ENCODE results near the gene OTOF.

The OTOF gene

GRCh38 chr2:26495705-26496297 is 17.9 kb upstream of the OTOF start:
- no peak for DNase-seq

DNA sequence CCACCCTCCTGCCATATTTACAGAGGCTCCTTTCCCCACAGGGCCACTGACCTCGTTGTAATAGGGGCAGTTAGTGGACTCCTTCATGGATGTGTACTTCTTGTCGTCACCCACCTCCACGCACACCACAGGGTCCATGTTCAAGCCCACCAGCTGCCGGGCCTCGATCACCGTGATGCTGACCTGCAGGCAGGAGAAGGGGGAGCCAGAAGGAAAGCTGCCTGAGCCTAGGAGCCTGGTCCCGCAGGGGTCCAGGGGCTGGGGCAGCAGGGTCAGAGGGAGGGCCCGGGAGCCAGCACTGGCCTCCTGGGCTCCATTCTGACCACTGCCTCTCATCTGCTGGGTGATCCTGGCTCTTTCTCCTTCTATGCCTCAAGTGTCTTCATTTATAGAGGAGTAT is 17.0 kb upstream of the OTOF start:
- DNase-seq, result no peak

DNA sequence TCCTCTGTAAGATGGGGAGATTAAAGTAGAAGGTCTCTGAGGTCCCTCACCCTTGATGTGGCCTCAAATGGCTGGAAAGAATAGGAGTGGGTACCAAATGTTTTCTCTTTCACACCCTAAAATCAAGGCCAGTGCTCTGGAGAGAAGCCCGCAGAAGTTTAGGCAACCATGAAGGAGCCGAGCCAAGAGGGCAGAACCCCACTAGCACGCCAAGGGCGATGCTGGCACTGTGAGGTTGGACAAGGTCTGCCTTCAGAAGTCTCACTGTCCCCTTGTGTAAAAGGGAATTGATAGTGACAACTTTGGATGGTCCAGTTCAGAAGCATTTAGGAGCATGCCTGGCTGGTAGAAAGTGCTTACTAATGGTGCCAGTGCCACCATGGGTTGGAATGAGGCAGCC is 16.3 kb upstream of the OTOF start:
- DNase-seq, result no peak

DNA sequence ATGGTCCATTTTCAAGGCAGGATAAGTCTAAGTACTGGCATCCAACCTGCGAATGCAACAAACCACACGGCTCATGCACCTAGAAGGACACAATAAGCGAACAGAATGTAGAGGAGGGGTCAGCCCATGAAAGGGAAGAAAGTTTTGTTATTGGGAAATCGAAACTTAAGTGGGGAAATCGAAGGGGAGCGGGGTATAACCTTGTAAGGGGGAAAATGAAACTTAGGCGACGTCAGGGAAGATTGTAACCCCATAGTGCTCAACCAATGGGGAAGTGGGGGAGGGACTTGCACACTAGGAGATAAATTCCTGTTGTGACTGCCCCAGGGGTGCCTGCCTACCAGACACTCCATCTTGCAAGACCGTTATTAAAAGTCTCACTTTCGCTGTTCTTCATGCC is 15.6 kb upstream of the OTOF start:
- DNase-seq, result no peak

DNA sequence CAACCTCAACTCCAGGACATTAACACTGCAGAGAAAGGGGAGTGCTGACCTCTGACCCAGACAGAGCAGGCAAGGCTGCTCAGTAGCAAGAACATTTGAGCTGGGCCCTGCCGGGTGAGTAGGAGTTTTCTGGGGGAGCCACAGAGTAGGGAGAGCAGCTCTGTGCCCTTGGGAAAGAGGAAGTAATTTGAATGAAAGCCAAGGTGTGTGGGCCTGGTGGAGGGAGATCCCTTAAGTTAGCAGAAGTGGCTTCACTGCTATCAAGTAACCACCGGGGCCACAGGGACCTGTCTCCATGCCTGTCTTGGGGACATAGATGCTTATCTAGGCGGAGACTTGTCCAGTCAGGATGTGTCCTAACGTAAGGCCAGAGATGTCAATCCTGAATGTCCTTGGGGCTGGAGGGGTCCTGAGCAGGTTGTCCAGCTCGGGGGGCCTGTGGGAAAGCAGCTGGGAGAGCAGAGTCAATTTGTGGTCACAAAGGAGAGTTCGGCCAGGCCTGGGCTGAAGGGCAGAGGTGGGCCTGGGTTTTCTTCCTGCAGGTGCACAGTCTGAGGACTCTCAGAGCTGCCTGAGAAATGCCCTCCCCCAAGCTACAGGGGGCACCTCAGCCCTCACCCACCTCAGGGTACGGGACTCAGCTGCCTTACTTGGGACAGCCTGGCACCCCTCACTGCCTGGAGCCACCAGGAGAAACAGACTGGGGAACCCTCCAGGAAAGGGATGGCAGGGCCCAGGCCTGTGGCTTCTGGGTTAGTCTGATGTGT is 15.0 kb upstream of the OTOF start:
- DNase-seq, result no peak

- peak; percentile 8 for DNase-seq
Observed at GRCh38 chr2:26491563-26492167, 13.7 kb upstream of the OTOF start.

DNA sequence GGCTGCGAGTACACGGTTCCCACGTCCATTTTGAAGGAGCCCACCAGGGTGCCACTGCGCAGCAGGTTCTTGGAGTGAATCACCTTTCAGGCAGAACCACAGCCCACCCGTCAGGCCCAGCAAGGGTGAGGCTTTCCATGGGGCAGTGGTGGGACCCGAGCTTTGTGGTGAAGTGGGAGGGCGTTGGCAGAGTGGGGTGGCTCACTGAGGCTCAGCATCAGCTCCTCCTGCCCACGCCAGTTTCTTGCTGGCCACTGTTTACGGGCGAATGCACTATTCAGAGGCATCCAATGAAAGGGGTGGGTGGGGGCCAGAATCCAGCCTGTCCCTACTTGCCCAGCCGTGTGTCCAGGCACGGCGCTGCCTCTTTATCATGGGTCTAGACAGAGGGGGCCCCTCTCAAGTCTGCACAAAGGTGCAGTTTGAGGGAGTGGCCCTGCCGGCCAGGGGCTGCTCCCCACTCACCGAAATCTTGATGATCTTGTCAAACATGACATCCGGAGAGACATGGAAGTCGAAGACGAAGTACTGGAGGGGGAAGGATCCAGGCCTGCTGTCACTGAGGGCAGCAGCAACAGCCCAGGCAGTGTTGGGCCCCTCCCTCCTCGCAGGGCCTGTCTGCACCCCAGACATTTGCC is 11.4 kb upstream of the OTOF start:
- peak; percentile 8 for DNase-seq

GRCh38 chr2:26488463-26489212 is 10.7 kb upstream of the OTOF start:
- no peak for DNase-seq

GRCh38 chr2:26487192-26487591 is 9.3 kb upstream of the OTOF start:
- no peak for DNase-seq

DNA sequence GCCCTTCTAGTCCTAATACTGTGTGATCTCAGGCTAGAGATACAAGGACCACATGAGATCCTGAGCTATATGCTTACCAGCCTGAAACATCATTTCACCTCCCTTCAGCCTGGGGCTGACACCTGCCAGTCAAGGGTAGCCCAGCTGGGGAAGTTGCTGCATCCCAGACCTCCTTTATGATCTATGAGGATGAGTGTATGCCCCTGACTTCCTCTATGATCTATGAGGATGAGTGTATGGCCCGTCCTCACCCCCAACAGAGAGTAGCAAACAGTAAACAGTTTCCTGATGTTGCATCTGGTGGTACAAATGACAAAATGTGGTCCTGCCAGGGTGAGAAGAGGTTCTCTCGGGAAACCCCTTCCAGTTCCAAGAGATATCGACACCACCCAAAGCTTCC is 8.9 kb upstream of the OTOF start:
- no peak for DNase-seq

DNA sequence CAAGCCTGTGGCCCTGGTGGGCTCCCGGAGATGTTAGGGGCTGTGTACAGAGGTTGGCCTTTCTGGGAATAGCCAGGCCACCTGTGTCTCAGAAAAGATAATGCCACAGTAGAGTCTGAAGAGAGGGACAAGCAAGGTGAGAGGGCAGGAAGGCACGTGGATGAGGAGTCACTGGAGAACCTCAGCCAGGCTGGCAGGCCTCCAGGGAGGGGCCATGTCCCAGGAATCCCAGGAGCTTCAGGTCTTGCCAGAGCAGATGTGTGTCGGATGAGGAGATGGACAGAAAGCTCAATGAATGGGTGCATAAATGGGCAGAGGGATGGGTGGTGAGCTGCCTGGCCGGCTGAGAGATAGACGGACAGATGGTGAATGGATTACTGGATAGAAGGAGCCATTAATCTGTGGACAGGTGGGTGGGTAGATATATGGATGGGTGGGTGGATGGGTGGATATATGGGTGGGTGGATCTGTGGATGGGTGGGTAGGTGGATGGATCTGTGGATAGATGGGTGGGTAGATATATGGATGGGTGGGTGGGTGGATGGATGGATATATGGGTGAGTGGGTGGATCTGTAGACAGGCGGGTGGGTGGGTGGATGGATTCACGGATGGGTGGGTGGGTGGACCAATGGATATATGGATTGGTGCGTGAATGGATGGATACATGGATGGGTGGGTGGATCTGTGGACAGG is 7.9 kb upstream of the OTOF start:
- no peak for DNase-seq

DNA sequence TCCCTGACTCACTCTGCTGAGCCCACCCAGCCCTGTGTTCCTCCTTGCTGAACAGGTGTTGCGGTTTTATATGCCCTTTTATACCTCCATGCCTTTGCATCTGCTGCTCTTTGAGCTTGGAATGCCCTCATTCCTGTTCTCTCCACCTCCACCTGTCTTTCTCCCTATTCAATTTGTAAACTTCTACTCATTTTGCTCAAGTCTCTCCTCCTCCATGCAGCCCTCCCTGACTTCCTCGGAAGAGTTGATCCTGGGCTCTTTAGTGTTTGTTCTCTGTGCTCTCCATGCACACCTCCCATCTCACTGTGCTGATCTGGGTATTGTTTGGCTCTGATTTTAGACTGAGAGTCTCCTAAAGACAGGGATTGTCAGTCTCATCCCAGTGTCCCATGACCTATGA is 7.2 kb upstream of the OTOF start:
- no peak for DNase-seq

- no peak for DNase-seq
Observed at GRCh38 chr2:26484579-26484978, 6.7 kb upstream of the OTOF start.

DNA sequence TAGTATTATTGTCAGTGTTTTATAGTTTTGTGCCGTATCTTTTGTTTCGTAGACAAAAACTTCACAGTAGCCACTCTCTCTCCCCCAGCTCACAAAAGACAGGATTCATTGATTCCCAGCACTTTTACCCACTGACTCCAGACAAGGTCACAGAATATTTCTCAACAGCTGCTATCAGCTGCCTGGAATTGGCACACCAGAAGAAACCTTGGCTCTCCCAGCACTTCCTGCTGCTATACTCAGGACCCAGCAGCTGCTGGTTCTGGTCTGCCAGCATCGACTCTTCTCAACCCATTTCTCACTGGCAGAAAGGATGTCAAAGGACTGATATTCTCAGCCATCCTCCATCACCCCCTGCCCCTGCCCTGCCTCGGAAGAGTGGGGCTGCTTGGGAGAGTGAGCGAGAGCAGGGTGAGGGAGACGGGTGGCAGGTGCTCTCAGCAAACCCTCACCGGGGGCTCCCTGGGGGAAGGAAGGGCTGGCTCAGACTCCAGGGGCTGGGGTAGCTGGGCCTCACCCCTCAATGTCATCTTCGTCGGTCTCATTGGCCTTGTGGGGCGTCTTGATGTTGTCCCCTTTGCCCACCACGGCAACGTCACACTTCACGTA is 6.1 kb upstream of the OTOF start:
- DNase-seq, result no peak

DNA sequence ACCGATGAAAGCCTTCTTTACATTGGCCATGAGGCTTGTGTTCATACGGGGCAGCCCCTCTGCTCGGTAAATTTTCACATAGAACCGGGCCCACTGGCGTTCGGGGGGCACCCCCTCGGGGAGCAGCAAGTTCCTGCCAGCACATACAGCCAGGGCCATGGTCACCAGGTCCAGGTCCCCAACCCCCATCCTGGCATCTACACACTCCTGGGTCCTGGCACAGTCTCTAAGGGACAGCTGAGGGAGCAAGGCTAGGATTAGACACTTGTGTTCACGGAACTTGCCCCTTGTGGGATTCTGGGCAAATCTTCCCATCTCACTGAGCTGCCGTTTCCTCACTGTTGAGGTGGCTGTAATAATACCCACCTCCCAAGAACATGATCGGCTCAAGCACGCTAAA is 5.6 kb upstream of the OTOF start:
- no peak for DNase-seq

DNA sequence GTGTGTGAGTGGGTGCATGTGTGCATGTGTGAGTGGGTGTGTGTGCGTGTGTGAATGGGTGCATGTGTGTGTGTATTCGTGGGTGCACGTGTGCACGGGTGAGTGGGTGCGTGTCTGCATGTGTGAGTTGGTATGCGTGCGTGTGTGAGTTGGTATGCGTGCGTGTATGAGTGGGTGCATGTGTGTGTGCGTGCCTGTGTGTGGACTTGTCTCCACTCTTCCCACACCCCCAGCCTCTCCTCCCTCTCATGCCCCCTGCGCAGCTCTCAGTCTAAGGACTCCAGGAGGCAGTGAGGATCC is 5.1 kb upstream of the OTOF start:
- no peak for DNase-seq

DNA sequence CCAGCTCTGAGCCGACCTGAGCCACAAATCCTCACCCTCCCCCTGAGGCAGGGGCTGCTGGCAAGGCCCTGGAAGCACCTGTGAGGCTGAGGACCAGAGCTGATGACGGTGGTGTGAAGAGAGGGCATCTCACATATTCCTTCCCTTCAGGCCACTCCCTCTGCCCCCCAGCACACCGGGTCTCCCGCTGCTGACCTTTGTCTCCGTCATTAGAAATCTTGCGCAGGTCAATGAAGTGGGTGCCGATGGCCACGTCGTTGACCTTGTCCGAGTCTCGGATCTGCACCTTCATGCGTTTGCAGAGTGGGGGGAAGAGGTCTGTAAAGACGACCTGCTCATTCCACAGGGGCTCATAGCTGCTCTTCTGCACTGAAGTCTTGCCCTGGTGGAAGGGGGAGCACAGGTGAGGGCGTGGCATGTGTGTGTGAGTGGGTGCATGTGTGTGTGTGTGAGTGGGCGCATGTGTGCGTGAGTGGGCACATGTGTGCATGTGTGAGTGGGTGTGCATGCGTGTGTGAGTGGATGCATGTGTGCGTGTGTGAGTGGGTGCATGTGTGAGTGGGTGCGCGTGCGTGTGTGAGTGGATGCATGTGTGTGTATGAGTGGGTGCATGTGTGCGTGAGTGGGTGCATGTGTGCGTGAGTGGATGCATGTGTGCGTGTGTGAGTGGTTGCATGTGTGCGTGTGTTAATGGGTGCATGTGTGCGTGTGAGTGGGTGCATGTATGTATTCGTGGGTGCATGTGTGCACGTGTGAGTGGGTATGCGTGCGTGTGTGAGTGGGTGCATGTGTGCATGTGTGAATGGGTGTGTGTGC is 4.5 kb upstream of the OTOF start:
- no peak for DNase-seq

DNA sequence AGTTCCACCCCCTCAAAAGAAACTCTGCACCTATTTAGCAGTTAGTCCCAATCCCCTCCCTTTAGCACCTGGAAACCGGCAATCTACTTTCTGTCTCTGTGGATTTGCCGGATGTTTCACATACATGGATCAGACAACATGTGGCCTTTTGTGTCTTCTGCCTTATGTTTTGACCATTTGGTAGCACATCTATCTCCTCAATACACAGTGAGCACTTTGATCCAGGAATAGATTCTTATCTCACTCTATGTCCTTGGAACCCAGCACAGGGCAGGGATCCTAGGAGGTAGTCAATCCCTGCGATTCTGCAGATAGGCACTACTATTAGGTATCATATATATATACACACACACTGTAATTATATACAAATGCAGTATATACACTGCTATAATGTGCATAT is 3.8 kb upstream of the OTOF start:
- no peak for DNase-seq

GRCh38 chr2:26480566-26481423 is 2.9 kb upstream of the OTOF start:
- no peak for DNase-seq

- no peak for DNase-seq
Observed at GRCh38 chr2:26479789-26480565, 2.1 kb upstream of the OTOF start.

Measured in left hindlimb (tissue), 1 donor.